Adipocyte (in vitro differentiated cells): ENCODE data around the gene DPH6.

Experiments used
- DNase-seq: peaks from one replicate; pipeline ENCODE4 v3.0.0-alpha.2; 2015; ENCODE audit warnings: low read depth
- H3K27me3 ChIP-seq: replicated peaks from 2 replicates; pipeline ENCODE4 v1.7.0; 2013; ENCODE audit warnings: mild to moderate bottlenecking, low read length, moderate library complexity; ENCODE audit not compliant: control insufficient read depth, insufficient read depth
- H3K36me3 ChIP-seq: 2 replicates; pipeline ENCODE4 v1.7.0; 2013; ENCODE audit warnings: low read length, mild to moderate bottlenecking, moderate library complexity; ENCODE audit not compliant: control insufficient read depth, insufficient read depth, severe bottlenecking
- H3K4me1 ChIP-seq: 2 replicates; pipeline ENCODE4 v1.7.0; 2013; ENCODE audit warnings: mild to moderate bottlenecking, low read length, moderate library complexity; ENCODE audit not compliant: control insufficient read depth, insufficient read depth
- H3K4me3 ChIP-seq: 2 replicates; pipeline ENCODE4 v1.7.0; 2013; ENCODE audit warnings: mild to moderate bottlenecking, low read length, moderate library complexity
- H3K9ac ChIP-seq: 2 replicates; pipeline ENCODE4 v1.7.0; 2013; ENCODE audit warnings: mild to moderate bottlenecking, low read length, moderate library complexity
- H3K9me3 ChIP-seq: 2 replicates; pipeline ENCODE4 v1.7.0; 2013; ENCODE audit warnings: mild to moderate bottlenecking, low read length, moderate library complexity; ENCODE audit not compliant: control insufficient read depth

Gene DPH6

GRCh38 chr15:35540885-35541284 lies 5.1 kb downstream of the DPH6 start:
- no peak overlapping the region for H3K4me3 ChIP-seq
- H3K27me3 ChIP-seq: no peaks in the 10 kb centered on the region
- no peak overlapping the region for H3K9ac ChIP-seq
- DNase-seq: peak; percentile 80
- peaks cover 19% of the 10 kb centered on the region for H3K4me1 ChIP-seq
- peaks cover 14% of the 10 kb centered on the region for H3K36me3 ChIP-seq
- no peaks in the 10 kb centered on the region for H3K9me3 ChIP-seq

DNA sequence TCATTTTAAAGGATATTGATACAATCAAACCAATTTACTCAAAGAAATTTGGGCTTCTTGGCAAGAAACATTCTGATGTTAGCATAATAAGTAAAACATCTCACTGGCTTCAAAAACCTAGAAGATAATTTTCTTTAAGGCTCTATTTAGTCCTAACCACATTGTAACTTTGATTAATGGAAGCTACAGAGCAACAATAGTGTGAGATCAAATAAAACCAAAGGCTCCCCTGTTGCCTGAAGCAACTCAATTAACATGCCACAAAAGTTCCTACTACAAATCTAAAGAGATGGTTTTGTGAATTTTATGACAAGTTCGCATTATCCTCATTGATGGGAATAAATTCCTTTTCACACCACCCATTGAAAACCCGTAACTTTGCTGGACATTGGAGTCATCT lies 5.9 kb downstream of the DPH6 start:
- Histone ChIP-seq H3K9ac (no peak overlapping the region), H3K4me1 (peaks cover 17% of the 10 kb centered on the region), H3K36me3 (peaks cover 14% of the 10 kb centered on the region), H3K4me3 (no peak overlapping the region), H3K9me3 (no peaks in the 10 kb centered on the region), H3K27me3 (no peaks in the 10 kb centered on the region)
- no peak for DNase-seq

GRCh38 chr15:35535365-35535916 lies 10.5 kb downstream of the DPH6 start:
- H3K4me3 ChIP-seq: no peak overlapping the region
- no peak overlapping the region for H3K9ac ChIP-seq
- no peak for DNase-seq
- H3K36me3 ChIP-seq: peaks cover 14% of the 10 kb centered on the region
- peaks cover 3% of the 10 kb centered on the region for H3K4me1 ChIP-seq
- H3K27me3 ChIP-seq: no peaks in the 10 kb centered on the region
- no peaks in the 10 kb centered on the region for H3K9me3 ChIP-seq

GRCh38 chr15:35533130-35534110 lies 12.5 kb downstream of the DPH6 start:
- no peaks in the 10 kb centered on the region for H3K27me3 ChIP-seq
- no peak overlapping the region for H3K9ac ChIP-seq
- H3K4me1 ChIP-seq: no peaks in the 10 kb centered on the region
- H3K36me3 ChIP-seq: peaks cover 14% of the 10 kb centered on the region
- peak; percentile 11 for DNase-seq
- H3K9me3 ChIP-seq: no peaks in the 10 kb centered on the region
- no peak overlapping the region for H3K4me3 ChIP-seq

DNA sequence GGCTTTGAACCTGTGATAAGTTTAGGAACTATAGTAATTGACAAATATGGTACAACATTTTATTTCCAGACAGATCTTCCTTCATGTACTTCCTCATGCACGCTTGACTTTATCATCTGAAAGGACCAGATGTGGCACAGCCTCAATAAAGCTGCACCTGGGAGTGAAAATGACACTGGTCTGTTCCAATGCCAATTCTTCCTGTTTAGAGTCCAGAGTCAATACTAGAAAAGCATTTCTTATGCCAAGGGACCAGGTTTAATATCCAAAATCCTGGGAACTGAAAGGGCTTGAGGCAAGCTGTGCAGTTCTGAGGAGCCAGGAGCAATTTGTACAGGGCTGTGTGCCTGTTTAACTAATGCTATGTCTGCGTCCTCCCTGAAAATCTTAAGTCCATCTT lies 15.3 kb downstream of the DPH6 start:
- DNase-seq: no peak
- no peaks in the 10 kb centered on the region for H3K4me1 ChIP-seq
- no peaks in the 10 kb centered on the region for H3K36me3 ChIP-seq
- no peak overlapping the region for H3K9ac ChIP-seq
- no peaks in the 10 kb centered on the region for H3K9me3 ChIP-seq
- H3K27me3 ChIP-seq: no peaks in the 10 kb centered on the region
- H3K4me3 ChIP-seq: no peak overlapping the region

DNA sequence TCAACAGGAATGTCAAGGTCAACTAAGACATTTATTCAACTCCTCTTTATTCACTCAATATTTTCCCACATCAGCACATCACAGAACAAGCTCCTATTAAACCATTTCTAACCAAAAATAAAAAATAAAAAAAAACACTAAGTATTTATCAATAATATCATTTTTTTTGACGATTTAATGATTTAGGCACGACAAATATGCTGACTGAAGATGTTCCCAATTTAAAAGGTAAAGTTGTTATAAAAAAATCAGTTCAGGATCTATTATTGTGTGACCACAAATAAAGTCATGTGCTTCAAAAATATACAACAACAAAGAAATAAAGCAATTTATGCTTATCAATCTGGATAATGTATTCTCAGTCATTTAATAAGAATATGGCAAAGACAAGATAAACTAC lies 16.2 kb downstream of the DPH6 start:
- no peak overlapping the region for H3K4me3 ChIP-seq
- no peaks in the 10 kb centered on the region for H3K27me3 ChIP-seq
- H3K4me1 ChIP-seq: no peaks in the 10 kb centered on the region
- no peak for DNase-seq
- no peaks in the 10 kb centered on the region for H3K36me3 ChIP-seq
- no peak overlapping the region for H3K9ac ChIP-seq
- H3K9me3 ChIP-seq: no peaks in the 10 kb centered on the region

GRCh38 chr15:35522061-35522460 lies 23.9 kb downstream of the DPH6 start:
- Histone ChIP-seq H3K4me1 (peaks cover 7% of the 10 kb centered on the region), H3K9me3 (no peaks in the 10 kb centered on the region), H3K27me3 (no peaks in the 10 kb centered on the region), H3K36me3 (no peaks in the 10 kb centered on the region), H3K4me3 (no peak overlapping the region), H3K9ac (no peak overlapping the region)
- DNase-seq: peak; percentile 23

GRCh38 chr15:35519541-35520149 lies 26.3 kb downstream of the DPH6 start:
- no peak overlapping the region for H3K9ac ChIP-seq
- peaks cover 10% of the 10 kb centered on the region for H3K4me1 ChIP-seq
- peak; percentile 87 for DNase-seq
- H3K36me3 ChIP-seq: no peaks in the 10 kb centered on the region
- H3K4me3 ChIP-seq: no peak overlapping the region
- H3K27me3 ChIP-seq: no peaks in the 10 kb centered on the region
- H3K9me3 ChIP-seq: no peaks in the 10 kb centered on the region

DNA sequence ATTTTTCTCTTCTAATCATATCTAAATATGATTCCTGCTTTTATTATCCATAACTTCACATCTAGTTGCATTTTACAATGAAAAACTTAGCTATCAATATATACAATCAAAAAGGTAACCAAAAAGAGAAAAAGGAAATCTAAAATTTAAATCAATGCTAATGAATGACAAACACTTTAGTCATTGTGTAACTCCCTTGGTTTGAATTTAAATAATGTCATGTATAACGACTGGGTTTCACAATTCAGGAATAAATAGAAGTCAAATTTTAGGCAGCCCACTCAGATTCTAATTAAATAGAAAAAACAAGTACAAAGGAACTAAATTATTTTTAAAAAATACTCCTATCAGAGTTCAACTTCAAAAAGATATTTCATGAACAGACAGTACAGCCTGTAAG lies 26.9 kb downstream of the DPH6 start:
- Histone ChIP-seq H3K9ac (no peak overlapping the region), H3K4me3 (no peak overlapping the region), H3K9me3 (no peaks in the 10 kb centered on the region), H3K36me3 (no peaks in the 10 kb centered on the region), H3K4me1 (peaks cover 16% of the 10 kb centered on the region), H3K27me3 (no peaks in the 10 kb centered on the region)
- no peak for DNase-seq

GRCh38 chr15:35514759-35515158 lies 31.2 kb downstream of the DPH6 start:
- Histone ChIP-seq H3K27me3 (no peaks in the 10 kb centered on the region), H3K4me3 (no peak overlapping the region), H3K4me1 (peaks cover 11% of the 10 kb centered on the region), H3K9me3 (no peaks in the 10 kb centered on the region), H3K9ac (peak overlapping the region; percentile 32), H3K36me3 (no peaks in the 10 kb centered on the region)
- DNase-seq: peak; percentile 39

DNA sequence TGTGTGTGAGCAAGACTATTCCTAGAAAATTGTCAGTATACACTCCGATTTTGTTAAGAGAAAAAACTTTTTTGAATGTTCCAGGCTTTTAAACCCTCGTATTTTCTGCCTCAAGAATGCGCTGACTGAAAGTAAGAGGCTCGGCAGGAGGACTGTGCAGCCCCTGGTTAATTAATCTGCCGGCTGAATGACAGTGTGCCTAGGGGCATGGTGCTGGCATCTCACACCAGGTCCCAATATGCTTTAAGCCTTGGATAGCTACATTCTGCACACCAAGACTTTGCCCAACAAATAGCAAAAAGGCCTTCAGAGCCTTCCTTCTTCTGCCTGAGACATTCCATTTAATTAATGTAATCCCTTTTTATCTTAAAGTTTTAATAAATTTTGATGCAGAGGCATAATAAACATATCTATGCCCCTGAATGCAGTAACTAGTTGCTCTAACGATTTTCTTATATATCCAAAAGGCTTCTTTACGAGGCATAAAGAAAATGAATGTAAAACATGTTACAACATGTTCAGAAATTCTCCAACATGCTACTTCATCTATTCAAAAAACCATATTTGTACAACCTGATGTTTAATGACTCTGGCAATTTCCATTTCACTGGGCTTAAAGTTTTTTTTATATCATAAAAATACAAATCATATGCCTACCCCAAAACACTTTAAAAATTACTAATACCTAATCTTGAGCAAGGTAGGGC lies 37.9 kb downstream of the DPH6 start:
- peaks cover 9% of the 10 kb centered on the region for H3K4me1 ChIP-seq
- no peaks in the 10 kb centered on the region for H3K36me3 ChIP-seq
- DNase-seq: no peak
- H3K27me3 ChIP-seq: no peaks in the 10 kb centered on the region
- H3K9ac ChIP-seq: no peak overlapping the region
- H3K4me3 ChIP-seq: no peak overlapping the region
- H3K9me3 ChIP-seq: no peaks in the 10 kb centered on the region
